Measurements from ENCODE around the gene DHRS9. TPM values are rescaled to one million over a fixed set of nuclear protein-coding genes. Genes with fewer than 3 reads are reported as not detected.

DHRS9 gene
- total RNA-seq, 1 experiment from 2014 or later: not detected

GRCh38 chr2:169041594-169041993, 27.8 kb upstream of the DHRS9 start:
- Histone ChIP-seq H3K79me2 (ENCODE audit: low read depth) (no peaks in the 10 kb centered on the region), H3K4me2 (no peak overlapping the region), H3K27me3 (ENCODE audit: insufficient read depth, low read depth) (no peaks in the 10 kb centered on the region), H3F3A (ENCODE audit: insufficient read depth, low read depth) (peaks cover 14% of the 10 kb centered on the region; the same call in 1 of the 2 replicates), H2AFZ (no peak overlapping the region), H3K9me2 (ENCODE audit: insufficient read depth) (no peaks in the 10 kb centered on the region), H3K27ac (no peak overlapping the region), H3K4me3 (no peak overlapping the region), H3K9me3 (ENCODE audit: insufficient read depth, low read depth) (peaks cover 25% of the 10 kb centered on the region), H3K4me1 (replicated peaks; ENCODE audit: insufficient read depth) (peaks cover 19% of the 10 kb centered on the region), H4K20me1 (ENCODE audit: insufficient read depth) (no peaks in the 10 kb centered on the region), H3K36me3 (ENCODE audit: low read depth) (no peaks in the 10 kb centered on the region)
- TF ChIP-seq EZH2 (IDR thresholded peaks at IDR 0.05; ENCODE audit: low read depth): no peak
- no peak for TF ChIP-seq CTCF (conservative IDR thresholded peaks at IDR 0.05)
- no peak for DNase-seq
- ChIA-PET CTCF (no interaction called here), POLR2A (ENCODE audit: unreplicated experiment) (no interaction called here)
- BruUV-seq (replicated peaks): no TSS peak
- intact Hi-C loops (cut with micrococcal nuclease; ENCODE audit: unreplicated experiment): no loop called here

GRCh38 chr2:169042856-169043255, 26.5 kb upstream of the DHRS9 start:
- no peaks in the 10 kb centered on the region for H3K27me3 ChIP-seq (ENCODE audit: insufficient read depth, low read depth)
- peaks cover 14% of the 10 kb centered on the region for H3K9me3 ChIP-seq (ENCODE audit: insufficient read depth, low read depth)
- H2AFZ ChIP-seq: no peak overlapping the region
- POLR2A ChIA-PET (ENCODE audit: unreplicated experiment): no interaction called here
- H3K79me2 ChIP-seq (ENCODE audit: low read depth): no peaks in the 10 kb centered on the region
- H3K9me2 ChIP-seq (ENCODE audit: insufficient read depth): no peaks in the 10 kb centered on the region
- BruUV-seq (replicated peaks): no TSS peak
- TF ChIP-seq EZH2 (IDR thresholded peaks at IDR 0.05; ENCODE audit: low read depth) (no peak), CTCF (conservative IDR thresholded peaks at IDR 0.05) (no peak)
- no peak for DNase-seq
- peaks cover 14% of the 10 kb centered on the region for H3K4me1 ChIP-seq (replicated peaks; ENCODE audit: insufficient read depth)
- H3K27ac ChIP-seq: no peak overlapping the region
- CTCF ChIA-PET: no interaction called here
- H3K4me2 ChIP-seq: no peak overlapping the region
- intact Hi-C loops (cut with micrococcal nuclease; ENCODE audit: unreplicated experiment): no loop called here
- no peaks in the 10 kb centered on the region for H4K20me1 ChIP-seq (ENCODE audit: insufficient read depth)
- no peak overlapping the region for H3K4me3 ChIP-seq
- no peaks in the 10 kb centered on the region for H3K36me3 ChIP-seq (ENCODE audit: low read depth)
- peaks cover 12% of the 10 kb centered on the region; the same call in 1 of the 2 replicates for H3F3A ChIP-seq (ENCODE audit: insufficient read depth, low read depth)

- intact Hi-C loops (cut with micrococcal nuclease; ENCODE audit: unreplicated experiment): no loop called here
- Histone ChIP-seq H3K36me3 (ENCODE audit: low read depth) (no peaks in the 10 kb centered on the region), H3K9me2 (ENCODE audit: insufficient read depth) (no peaks in the 10 kb centered on the region), H3K4me2 (no peak overlapping the region), H3K9me3 (ENCODE audit: insufficient read depth, low read depth) (peaks cover 13% of the 10 kb centered on the region; the same call in 1 of the 2 replicates), H3K27ac (0 out of 2 replicates have a peak overlapping the region, but pooled peaks have one; percentile 19), H4K20me1 (ENCODE audit: insufficient read depth) (no peaks in the 10 kb centered on the region), H3K27me3 (ENCODE audit: insufficient read depth, low read depth) (no peaks in the 10 kb centered on the region), H2AFZ (no peak overlapping the region), H3K4me1 (replicated peaks; ENCODE audit: insufficient read depth) (0 out of 2 replicates have a peak, but pooled peaks cover 11% of the 10 kb centered on the region), H3K79me2 (ENCODE audit: low read depth) (no peaks in the 10 kb centered on the region), H3F3A (ENCODE audit: insufficient read depth, low read depth) (no peaks in the 10 kb centered on the region), H3K4me3 (no peak overlapping the region)
- ChIA-PET POLR2A (ENCODE audit: unreplicated experiment) (no interaction called here), CTCF (no interaction called here)
- DNase-seq: peak; percentile 16 to 39
- TF ChIP-seq CTCF (conservative IDR thresholded peaks at IDR 0.05) (no peak), EZH2 (IDR thresholded peaks at IDR 0.05; ENCODE audit: low read depth) (no peak)
- no TSS peak for BruUV-seq (replicated peaks)
Observed at GRCh38 chr2:169046440-169047151, 22.8 kb upstream of the DHRS9 start.

All from PC-9 (cell line).